ENCODE data around the gene ADPRH.
"Not testable (repeated sequence)": the region's sequence is repeated elsewhere in the genome, so short reads cannot be mapped to it uniquely, and the experiment has no call there.

The ADPRH gene

DNA sequence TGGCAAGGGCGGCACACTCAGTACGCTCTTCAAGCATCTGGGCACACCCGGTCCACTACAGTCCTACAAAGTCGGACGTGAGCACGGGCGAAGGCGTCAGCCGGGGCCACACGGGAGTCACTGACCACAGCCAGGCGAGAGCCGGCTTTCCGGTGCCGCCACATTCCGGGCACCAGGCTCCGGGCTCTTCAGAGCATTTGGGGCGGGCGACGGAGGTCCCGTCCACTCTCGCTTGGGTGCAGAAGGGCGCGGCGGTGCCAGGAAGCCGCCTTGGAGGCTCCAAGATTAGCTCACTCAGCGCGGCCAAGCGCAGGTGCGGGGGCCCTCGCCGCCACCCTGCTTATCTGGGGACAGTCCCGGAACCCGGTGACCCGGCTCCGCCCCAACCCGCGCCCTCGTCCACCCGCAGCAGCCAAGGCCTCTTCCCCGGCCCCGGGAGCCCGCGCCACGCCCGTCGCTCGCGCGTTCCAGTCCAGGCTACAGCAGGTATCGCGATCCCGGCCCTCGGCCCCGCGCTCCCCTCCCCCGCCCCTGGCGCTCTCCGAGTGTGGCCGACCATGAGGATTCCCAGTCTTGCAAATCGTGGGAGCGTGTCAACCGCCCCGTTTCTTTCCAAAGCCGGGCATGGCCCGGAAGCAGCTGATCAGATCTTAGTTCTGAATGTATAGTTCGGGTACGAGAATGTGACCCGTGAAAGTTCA lies at the start of gene ADPRH:
Gene ADPRH (plus strand): TSS at position 127 of the 701 bp plus-strand sequence. CDS start 2,678 bp downstream, outside the sequence.
- DNase-seq, result peak; percentile 90

GRCh38 chr3:119529883-119530282 lies 49.4 kb upstream of the ADPRH start:
- no peak for DNase-seq

- DNase-seq, result no peak
These were observed 48.8 kb upstream of the ADPRH start for GRCh38 chr3:119530456-119530855.

DNA sequence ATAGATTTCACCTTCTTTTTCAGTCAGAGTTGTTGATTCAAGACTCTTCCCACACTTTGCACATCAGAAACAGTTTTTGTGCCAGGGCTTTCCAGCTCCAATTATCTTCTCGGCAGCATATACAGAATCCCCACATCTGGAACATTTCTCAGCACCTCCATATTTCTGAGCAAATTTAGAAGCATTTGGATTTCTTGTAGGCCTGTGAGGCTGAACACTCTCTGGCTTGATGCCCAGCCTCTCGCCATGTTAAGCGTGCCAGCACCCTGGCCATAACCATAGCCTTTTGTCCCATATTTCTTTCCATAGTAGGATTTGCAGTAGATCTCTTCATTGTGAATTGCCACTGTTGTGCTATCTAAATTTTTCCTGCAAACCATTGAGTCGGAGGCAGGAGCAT lies 48.1 kb upstream of the ADPRH start:
- DNase-seq, result no peak

DNA sequence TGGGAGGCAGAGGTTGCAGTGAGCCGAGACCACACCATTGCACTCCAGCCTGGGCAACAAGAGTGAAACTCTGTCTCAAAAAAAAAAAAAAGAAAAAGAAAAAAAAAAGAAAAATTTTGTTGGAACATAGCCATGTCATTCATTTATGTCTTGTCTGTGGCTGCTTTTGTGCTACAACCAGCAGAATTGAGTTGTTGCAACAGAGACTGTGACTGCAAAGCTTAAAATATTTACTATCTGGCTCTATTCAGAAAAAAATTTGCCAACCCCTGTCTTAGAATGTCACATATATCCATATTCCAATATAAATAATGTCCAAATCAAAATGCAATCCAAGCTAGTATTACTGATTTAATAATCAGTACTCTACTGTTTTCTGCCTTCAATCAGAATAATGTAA lies 45.0 kb upstream of the ADPRH start:
- DNase-seq, result no peak

GRCh38 chr3:119536757-119537156 lies 42.5 kb upstream of the ADPRH start:
- DNase-seq, result no peak

- DNase-seq, result no peak
These were observed 40.5 kb upstream of the ADPRH start for GRCh38 chr3:119538772-119539171.

DNA sequence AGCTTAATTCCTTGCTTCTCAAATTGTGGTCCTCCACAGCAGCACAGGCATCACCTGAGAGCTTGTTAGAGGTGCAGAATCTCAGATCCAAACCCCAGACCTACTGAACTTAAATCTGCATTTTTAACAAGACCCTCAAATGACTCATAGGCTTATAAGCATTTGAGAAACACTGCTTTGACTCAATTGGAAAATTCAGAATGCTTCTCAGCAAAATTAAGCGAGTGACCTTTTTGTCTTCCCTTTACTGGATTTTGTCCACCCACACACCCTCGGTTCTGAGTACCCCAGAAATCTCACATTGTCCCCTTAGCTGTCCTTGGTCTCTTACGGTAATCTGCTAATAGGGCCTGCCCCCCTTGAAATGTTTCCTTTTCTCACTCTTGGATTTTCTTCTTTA lies 37.7 kb upstream of the ADPRH start:
- no peak for DNase-seq

DNA sequence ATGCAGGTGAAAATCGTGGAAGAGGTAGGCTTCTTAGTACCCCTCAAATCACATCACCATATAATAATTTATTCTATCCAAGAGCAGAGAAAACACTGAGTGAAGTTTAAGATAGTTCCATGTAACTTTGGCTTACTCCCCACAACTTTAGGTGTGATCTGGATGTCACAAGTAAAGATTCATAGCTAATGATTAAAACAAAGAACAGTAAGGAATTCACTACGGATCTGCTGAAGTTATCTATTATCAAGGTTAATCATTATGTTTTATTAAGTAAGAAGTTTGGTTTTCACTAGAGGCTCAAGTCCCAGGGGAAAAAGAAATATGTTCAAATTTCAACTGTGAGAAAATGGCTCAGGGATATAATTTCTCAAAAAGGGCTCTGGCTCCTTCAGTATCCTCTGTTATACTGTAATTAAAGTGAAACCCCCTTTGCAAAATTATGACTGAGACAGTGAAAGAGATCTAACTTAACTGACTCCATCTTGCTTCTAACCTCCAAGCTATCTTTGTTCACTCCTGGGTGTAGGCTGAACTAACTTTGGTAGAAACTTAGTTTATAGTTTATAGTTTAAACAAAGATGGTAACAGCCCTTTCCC lies 37.0 kb upstream of the ADPRH start:
- no peak for DNase-seq

GRCh38 chr3:119543147-119543546 lies 36.1 kb upstream of the ADPRH start:
- DNase-seq, result no peak

DNA sequence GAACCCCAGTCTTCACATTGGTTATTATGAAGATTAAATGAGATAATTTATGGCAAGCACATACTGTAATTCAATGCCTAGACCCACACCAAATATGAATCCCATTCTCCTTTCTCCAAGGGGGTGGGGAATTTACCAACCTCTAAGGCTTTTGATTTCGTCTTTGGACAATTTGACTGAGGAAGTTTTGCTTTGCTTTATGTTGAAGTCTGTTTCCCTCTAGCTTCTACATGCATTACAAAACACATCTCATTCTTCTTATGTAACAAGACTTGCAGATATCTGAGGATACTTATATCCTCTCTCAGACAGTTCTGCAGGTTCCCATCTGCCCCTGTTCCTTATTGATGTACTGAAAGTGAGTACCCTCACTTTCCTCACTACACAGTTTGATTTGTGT lies 32.1 kb upstream of the ADPRH start:
- no peak for DNase-seq

GRCh38 chr3:119548341-119548740 lies 31.0 kb upstream of the ADPRH start:
- no peak for DNase-seq

DNA sequence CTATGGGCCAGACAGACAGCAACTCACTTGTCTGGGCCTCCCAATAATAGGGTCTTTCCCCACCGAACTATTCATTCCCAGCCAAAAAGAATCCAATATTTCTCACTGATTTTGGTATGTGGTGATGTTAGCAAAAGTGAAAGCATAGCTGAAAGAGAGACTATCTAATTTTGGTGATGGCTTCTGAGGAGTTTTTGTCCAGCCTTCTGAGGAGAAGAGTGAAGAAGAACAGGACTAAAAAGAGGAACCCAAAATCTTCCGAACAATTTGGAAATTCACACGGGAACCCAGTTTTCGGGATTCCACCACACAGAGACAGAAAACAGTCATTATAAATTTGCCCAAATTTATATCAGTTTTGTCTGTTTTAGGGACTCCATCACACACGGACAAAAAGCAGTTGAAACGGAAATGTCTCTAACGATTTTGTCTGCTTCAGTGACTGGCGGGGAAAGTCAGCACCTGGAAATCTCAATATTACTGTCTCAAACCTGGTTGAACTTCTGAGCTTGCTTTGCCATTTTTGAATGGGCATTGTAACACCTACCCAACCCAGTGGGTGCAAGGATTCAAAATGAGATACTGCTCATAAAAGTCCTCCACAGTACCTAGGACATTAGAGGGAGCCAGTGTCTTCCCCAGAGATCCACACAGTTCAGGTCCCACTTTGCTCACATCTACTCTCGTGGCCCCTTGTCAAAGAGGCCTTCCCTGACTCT lies 28.9 kb upstream of the ADPRH start:
- DNase-seq, result no peak

DNA sequence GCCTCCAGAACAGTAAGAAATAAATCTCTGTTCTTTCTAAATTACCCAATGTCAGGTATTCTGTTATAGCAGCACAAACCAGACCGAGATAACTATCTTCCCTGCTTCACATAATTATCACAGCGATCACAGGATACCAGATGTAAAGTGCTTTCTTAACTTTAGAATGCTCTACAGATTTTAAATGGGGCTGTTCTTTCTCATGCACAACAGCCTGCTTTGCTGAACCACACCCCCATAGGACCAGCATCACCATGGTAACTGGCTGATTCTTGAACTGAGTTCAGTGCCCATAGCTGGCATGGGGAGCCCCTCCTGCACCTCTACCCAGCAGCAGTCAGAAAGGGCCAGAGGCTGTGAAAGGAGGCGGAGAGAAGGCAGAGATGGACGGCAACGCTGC lies 27.7 kb upstream of the ADPRH start:
- DNase-seq, result no peak

GRCh38 chr3:119552928-119553327 lies 26.4 kb upstream of the ADPRH start:
- not testable (repeated sequence) for DNase-seq

GRCh38 chr3:119553823-119554415 lies 25.4 kb upstream of the ADPRH start:
- DNase-seq, result no peak

- DNase-seq, result no peak
These were observed 24.0 kb upstream of the ADPRH start for GRCh38 chr3:119555309-119555735.

GRCh38 chr3:119555929-119556328 lies 23.4 kb upstream of the ADPRH start:
- DNase-seq, result no peak

- no peak for DNase-seq
These were observed 22.0 kb upstream of the ADPRH start for GRCh38 chr3:119557192-119557876.

- DNase-seq, result no peak
These were observed 21.4 kb upstream of the ADPRH start for GRCh38 chr3:119557877-119558269.

DNA sequence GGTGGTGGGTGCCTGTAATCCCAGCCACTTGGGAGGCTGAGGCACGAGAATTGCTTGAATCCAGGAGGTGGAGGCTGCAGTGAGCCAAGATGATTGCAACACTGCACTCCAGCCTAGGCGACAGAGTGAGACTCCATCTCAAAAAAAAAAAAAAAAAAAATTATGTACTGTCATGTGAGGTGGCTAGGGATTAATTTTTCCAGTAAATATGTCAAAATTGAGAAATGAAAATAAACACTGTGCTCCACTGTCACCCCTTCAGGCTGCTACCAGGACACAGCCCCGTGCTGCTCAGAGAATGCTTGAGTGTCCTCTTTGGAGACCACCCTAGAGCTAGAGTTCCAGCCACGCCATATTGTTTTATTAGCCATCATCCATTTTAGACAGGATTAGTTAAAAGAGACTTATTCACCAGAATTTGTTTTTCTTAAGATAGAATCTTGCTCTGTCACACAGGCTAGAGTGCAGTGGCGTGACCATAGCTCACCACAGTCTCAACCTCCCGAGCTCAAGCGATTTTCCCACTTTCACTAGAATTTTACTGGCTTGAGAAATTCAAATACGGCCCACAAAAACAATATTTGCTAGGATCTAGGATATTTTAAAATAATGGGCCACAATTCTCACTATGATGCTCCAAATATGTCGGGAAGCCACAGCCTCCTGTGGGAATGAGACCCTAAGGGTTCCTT lies 20.5 kb upstream of the ADPRH start:
- no peak for DNase-seq

- DNase-seq, result no peak
These were observed 19.8 kb upstream of the ADPRH start, which contains the start of gene CD80 for GRCh38 chr3:119559441-119559963. TSS of gene CD80 (minus strand) at chr3:119559614. CDS start at chr3:119557728, 1,886 bp downstream.

Data from retina (tissue), 1 donor.